Hepatocyte (in vitro differentiated cells): ENCODE data around the gene SPESP1.

ENCODE experiments used
- EZH2 ChIP-seq: fragments of 200-600 bp; sonication (generic); IDR thresholded peaks from 2 replicates; pipeline ENCODE4 v1.6.1; 2016; ENCODE audit warnings: antibody characterized with exemption, mild to moderate bottlenecking, borderline replicate concordance
- EZH2phosphoT487 ChIP-seq: fragments of 200-600 bp; sonication (generic); IDR thresholded peaks from one replicate; pipeline ENCODE4 v1.6.1; 2018; ENCODE audit warnings: antibody characterized with exemption, mild to moderate bottlenecking, low read depth, moderate library complexity; ENCODE audit not compliant: unreplicated experiment, severe bottlenecking
- TF ChIP-seq, protein P1 (sequence below): fragments of 200-600 bp; sonication (generic); IDR thresholded peaks from 2 replicates; pipeline ENCODE4 v1.5.1; 2016; ENCODE audit warnings: antibody characterized with exemption, mild to moderate bottlenecking; ENCODE audit not compliant: poor library complexity

DNA sequence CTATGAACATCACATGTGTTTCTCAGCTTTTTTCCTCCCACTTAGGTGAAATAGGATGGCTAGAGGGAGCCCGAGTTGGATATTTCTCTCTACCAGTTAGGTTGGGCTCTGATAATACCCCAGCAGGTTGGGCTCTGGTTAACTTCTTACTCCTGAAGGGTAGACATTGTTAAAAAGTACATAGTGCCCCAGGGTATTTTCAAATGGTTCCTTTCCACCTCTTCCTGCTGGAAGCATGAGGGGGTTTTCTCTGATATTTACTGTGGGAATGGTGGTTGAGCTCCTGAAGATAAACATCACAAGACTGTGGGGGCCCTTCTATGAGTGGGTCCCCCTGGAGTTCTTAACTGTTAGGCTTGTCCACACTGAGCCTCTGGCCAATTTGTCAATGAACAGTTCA is 36.1 kb upstream of the SPESP1 start:
- TF ChIP-seq, protein P1, sequence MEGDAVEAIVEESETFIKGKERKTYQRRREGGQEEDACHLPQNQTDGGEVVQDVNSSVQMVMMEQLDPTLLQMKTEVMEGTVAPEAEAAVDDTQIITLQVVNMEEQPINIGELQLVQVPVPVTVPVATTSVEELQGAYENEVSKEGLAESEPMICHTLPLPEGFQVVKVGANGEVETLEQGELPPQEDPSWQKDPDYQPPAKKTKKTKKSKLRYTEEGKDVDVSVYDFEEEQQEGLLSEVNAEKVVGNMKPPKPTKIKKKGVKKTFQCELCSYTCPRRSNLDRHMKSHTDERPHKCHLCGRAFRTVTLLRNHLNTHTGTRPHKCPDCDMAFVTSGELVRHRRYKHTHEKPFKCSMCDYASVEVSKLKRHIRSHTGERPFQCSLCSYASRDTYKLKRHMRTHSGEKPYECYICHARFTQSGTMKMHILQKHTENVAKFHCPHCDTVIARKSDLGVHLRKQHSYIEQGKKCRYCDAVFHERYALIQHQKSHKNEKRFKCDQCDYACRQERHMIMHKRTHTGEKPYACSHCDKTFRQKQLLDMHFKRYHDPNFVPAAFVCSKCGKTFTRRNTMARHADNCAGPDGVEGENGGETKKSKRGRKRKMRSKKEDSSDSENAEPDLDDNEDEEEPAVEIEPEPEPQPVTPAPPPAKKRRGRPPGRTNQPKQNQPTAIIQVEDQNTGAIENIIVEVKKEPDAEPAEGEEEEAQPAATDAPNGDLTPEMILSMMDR: no peak
- TF ChIP-seq EZH2 (no peak), EZH2phosphoT487 (no peak)
